GM19324 (cell line): ENCODE results near the gene MYO18B.

Experiments
- ATAC-seq: cut with Tn5 transposase; IDR thresholded peaks from one replicate; pipeline ENCODE4 v1.9.1; 2021; ENCODE audit warnings: mild to moderate bottlenecking, moderate library complexity; ENCODE audit not compliant: unreplicated experiment, low FRiP score

The MYO18B gene

GRCh38 chr22:25816522-25817059 is 74.6 kb downstream of the MYO18B start:
- ATAC-seq: no peak

- ATAC-seq: no peak
These were observed 75.3 kb downstream of the MYO18B start for GRCh38 chr22:25817092-25817943.

DNA sequence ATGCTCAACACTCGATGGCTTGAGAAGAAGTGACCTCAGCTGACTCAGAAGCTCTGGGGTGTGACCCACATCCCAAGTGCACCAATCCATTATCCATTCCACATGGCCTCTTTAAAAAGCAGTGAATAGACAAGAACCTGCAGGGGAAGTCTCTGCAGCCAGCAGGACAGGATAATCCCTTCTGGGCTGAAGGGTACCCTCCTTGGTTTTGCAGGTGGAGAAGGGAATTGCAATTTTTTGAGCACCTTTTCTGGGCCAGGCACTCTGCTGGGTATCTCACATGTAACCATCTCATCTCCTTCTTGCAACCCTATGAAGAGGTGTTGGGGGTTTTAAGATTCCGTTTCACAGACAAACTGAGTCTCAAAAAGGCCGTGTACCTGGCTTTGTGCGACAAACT is 76.6 kb downstream of the MYO18B start:
- no peak for ATAC-seq

GRCh38 chr22:25822344-25822743 is 80.4 kb downstream of the MYO18B start:
- ATAC-seq: no peak

GRCh38 chr22:25823276-25823675 is 81.3 kb downstream of the MYO18B start:
- ATAC-seq: no peak

- no peak for ATAC-seq
These were observed 82.9 kb downstream of the MYO18B start for GRCh38 chr22:25824828-25825423.

DNA sequence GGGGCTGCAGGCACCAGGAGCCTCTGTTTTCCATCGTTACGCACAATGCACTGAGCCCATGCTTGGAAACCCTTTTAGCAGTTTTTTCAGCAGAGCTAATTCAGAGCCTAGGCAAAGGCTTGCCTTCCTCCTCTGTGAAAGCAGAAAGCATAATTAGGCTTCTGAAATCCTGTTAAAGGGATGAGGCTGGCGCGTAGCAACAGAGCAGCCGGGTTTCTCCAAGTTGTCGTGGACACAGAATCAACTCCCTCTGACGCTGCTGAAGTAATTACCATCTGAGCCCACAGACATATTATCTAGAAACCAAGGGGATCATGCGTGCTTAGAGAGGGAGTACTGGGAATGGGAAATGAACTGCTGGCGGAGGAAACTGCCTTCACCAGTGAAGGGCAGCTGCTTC is 85.4 kb downstream of the MYO18B start:
- ATAC-seq: no peak

DNA sequence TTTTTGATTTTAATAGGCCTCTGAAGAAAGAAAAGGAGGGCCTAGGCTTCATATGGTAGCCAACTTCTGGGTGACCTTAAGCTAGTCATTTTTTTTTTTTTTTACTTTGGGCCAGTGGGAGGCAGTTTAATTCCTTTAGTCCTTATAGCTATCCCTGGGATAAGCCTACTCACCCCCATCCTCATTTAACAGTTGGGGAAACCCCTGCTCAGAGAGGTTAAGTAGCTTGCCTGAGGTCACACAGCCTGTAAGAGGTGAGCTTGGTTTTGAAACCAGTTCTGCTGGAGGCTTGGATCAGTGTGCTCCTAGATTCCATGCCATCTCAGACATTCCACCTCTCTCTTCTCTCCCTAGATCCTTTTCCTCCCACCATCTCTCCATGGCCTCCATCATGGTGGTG is 86.4 kb downstream of the MYO18B start:
- ATAC-seq: no peak

DNA sequence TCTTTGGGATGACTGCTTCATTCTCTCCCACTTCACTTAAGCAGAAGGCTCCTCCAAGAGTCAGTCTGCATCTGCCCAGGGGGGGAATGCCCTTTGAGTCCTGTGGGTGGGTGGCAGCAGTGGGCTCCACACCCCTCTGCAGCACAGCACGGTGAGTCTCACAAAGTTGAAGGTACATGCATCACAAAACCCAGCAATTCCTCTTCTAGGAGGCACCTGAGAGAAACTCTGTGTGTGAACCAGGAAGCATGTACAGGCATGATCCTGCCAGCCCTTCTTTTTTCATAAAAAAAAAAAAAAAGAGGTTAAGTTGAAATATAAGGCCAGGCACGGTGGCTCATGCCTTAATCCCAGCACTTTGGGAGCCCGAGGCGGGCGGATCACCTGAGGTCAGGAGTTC is 87.2 kb downstream of the MYO18B start:
- no peak for ATAC-seq

DNA sequence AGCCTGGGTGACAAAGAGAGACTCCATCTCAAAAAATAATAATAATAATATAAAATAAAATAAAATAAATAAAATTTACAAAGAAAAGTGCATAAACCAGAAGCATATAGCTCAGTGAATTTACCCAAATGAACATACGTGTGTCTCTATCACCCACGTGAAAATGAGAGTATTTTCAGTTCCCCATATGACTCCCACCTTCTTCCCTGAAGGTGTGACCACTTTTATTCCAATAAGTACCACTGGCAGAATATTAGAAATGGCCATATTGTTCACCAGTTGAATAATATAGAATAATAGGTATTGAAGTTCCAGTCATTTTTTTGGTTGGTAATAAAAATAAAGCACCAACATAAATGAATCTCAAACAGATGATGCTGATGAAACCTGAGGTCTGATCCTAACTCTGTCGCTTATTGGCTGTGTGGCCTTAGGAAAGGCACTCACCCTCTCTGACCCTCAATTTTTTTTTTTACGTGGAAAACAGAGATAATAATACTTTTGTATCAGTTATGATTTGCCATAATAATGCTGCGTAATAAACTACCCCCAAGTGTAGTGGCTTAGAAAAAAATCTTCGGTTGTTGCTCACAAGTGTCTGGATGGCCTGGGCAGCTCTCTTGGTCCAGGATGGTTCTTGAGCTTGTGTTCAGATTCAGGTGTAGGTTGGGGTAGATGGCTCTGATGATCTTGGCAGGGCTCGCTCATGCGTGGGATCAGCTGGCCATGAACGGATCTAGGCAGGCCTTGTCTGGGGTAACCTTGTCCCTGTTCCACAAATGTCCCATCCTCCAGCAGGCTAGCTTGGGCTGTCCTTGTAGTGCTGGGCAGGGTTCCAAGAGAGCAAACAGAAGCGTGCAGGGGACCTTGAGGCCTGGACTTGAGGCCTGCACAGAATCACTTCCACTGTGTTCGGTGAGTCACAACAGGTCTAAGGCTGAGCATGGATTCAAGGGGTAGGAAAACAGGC is 88.1 kb downstream of the MYO18B start:
- no peak for ATAC-seq

- ATAC-seq: no peak
These were observed 91.1 kb downstream of the MYO18B start for GRCh38 chr22:25833091-25833490.

GRCh38 chr22:25833676-25834075 is 91.7 kb downstream of the MYO18B start:
- ATAC-seq: no peak

GRCh38 chr22:25834490-25834889 is 92.5 kb downstream of the MYO18B start:
- no peak for ATAC-seq

DNA sequence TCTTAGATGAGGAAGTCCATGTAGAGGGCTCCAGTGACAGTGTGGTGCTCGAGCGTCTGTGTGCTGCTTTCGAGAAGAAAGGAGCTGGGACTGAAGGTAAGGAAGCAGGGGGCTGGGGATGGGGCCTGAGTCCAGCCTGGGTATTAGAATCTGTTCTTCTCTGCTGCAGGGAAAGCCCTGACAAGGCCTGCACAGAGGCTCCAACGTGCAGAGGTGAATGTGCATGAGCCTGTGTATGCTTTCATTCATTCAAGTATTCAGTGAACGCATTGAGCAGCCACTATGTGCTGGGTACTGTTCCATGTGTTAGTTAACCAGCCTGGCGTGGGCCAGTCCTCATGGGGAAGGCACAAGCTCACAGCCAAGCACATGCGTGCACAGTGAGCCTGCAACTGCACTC is 93.4 kb downstream of the MYO18B start:
- ATAC-seq: no peak

DNA sequence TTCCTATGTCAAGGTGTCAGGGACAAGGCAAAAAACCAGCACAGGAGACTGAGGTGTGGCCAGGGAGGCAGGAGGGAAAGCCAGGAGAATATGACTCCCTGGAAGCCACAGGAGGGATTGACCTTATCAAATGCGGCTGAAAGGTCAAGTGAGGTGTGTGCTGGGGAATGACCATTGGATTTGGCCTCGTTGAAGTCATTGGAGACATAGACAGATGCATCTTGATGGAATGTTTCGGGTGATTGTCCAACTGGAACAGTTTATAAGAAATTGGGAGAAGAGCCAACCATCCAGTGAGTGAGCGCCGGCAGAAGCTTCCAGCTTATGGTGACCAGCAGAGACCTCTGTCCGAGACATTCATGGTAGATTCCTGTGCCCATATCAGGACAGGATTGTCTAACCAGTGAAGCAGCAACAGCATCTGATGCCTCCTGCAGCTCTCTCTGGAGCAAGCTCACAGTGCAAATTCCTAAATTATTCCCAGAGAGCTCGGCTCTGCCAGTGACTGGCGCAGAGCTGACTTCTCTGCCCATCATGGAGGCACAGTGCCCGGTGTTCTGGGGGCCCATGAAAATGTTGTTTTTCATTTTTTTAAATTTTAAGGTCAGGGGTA is 95.4 kb downstream of the MYO18B start:
- ATAC-seq: no peak

DNA sequence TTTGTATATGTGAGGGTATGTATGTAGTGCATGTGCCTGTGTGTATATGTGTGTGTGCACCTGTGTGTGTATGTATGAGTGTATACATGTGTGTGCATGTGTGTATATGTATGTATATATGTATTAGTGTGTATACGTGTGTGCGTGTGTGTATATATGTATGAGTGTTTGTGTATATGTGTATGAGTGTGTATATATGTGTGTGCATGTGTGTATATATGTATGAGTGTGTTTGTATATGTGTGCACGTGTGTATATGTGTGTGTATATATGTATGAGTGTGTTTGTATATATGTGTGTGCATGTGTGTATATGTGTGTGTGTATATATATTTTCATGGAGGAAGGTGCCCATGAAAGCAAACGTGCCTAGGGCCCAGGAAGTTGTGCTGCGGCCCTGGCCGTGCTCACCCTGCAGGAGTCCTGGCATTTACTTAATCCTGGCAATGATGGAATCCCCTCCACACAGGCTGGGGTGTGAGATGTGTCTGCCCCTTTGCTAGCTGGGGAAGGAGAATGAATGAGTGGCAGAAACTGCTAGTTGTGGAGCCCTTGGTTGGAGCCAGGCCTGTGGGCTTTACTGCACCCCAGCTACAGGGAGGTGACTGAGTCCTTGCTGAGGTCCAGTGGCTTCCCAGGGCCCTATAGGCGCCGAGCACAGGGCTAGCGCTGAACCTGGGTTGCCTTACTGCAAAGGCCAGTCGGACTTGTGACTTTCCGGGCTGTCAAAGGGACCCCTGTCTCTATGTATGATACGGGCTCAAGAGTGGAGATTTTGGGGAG is 97.2 kb downstream of the MYO18B start:
- no peak for ATAC-seq

DNA sequence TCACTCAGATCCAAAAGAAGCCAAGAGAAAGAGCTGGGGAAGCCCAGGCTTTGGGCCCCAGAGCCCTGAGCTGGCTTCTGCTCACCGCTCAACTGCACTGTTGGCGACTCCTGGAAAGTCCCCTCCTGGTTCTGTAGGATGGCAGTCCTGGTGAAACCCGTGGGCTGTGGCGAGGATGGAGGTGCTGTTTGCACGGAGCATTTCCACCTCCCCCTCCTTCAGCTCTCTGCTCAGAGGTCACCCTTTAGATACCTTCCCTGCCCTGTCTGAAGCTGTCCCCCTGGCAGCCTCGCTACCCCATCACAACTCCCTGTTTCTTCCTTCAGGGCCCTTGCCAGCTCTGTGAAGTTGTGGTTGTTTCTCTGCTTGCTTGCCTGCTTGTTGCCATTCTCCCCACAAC is 97.8 kb downstream of the MYO18B start:
- ATAC-seq: no peak

DNA sequence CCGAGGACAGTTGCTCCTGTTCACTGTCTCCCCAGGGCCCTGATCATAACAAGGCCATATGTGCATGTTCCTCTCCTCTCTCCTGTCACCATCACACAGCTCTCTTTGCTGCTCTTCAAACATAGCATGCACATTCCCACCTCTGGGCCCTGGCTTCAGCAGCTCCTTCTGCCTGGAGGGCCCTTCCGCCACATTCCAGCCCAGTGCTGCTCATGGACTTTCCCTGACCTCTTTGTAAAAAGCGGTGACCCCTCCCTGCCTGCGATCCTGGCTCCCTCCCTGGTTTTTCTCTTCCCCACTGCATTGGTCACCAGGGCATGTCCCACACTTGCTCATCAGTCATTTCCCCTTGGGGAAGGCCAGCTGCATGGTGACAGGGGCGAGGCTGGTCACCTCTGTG is 98.2 kb downstream of the MYO18B start:
- ATAC-seq: no peak

GRCh38 chr22:25840891-25841290 is 98.9 kb downstream of the MYO18B start:
- ATAC-seq: no peak

GRCh38 chr22:25841775-25842174 is 99.8 kb downstream of the MYO18B start:
- ATAC-seq: no peak
